Stimulated activated CD8-positive, alpha-beta memory T cell treated with anti-CD3 and anti-CD28 coated beads, Interleukin-4, amount 100 ng/mL, for 1 hour (primary cell): ENCODE data around the gene EPHA1.
"Not testable (repeated sequence)": the region's sequence is repeated elsewhere in the genome, so short reads cannot be mapped to it uniquely, and the experiment has no call there.

Source experiments
- DNase-seq, 2 donors: peaks; one replicate each; pipeline ENCODE4 v3.0.0-alpha.2; 2020; ENCODE audit warnings: low read depth in 2 of 2, low spot score in 1 of 2

The EPHA1 gene

GRCh38 chr7:143431109-143431508, 22.5 kb upstream of the EPHA1 start:
- DNase-seq, result no peak

- DNase-seq, result no peak
Observed at GRCh38 chr7:143429770-143430698, 21.4 kb upstream of the EPHA1 start.

GRCh38 chr7:143426479-143427142, 18.0 kb upstream of the EPHA1 start:
- DNase-seq, result no peak

GRCh38 chr7:143424476-143424875, 15.8 kb upstream of the EPHA1 start:
- not testable (repeated sequence) for DNase-seq

GRCh38 chr7:143422033-143422432, 13.4 kb upstream of the EPHA1 start:
- no peak for DNase-seq

GRCh38 chr7:143420624-143421023, 12.0 kb upstream of the EPHA1 start:
- not testable (repeated sequence) for DNase-seq

DNA sequence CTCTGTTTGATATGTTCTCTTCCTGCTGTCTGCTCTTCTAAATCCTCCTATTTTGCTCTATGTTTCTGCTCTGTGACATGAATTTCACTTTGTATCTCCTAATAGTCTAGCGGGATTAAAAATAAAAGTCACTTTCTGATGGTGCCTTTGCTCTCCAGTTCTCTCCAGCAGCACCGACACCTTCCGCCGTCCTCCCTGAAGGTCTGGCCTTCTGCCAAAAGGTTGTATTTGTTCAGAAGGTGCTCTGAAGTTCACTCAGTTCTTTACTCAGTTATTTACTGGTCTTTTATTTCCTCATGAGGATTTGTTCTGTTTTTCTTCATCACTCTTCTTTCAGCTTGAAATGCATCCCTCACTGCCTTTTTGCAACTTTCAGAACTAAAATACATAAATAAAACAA, 11.2 kb upstream of the EPHA1 start:
- DNase-seq, result no peak

DNA sequence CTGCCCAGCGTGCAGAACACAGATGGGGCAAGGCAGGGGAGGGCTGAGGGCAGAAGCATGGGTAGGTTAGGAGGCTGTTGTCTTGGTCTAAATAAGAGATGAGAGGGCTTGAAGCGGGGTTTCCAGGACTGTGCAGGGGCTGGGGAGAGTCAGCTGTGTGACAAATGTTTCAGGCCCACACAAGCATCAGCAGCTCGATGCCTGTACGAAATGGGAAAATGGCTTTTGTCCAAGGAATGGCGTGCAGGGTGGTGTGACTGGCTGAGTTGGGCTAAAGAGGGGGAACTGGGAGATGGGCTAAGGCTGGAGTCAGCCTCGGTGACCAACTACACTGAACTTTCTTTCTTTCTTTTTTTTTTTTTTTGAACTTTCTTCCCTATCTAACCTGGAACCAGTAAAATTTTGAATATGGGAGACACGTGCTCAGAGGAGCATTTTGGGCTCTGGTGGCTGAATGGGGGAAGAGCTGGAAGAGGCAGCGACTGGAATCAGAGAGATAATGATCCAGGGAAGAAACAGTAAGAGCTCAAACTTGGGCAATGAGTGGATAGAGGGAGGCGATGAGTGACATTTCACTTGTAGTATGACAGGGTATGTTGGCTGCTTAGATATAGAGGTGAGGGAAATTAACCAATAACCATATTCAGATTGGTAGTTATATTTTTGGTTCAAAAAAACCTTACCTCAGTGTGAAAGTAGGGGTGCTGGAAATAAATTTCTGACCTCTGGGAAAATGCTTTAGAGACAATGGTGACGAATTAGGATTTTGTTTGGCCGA, 10.2 kb upstream of the EPHA1 start:
- DNase-seq, result no peak

GRCh38 chr7:143417734-143418383, 9.2 kb upstream of the EPHA1 start:
- DNase-seq, result no peak

GRCh38 chr7:143416565-143417149, 8.0 kb upstream of the EPHA1 start:
- no peak for DNase-seq

GRCh38 chr7:143415742-143416397, 7.2 kb upstream of the EPHA1 start:
- DNase-seq, result no peak

GRCh38 chr7:143415209-143415608, 6.6 kb upstream of the EPHA1 start:
- DNase-seq, result not testable (repeated sequence)

DNA sequence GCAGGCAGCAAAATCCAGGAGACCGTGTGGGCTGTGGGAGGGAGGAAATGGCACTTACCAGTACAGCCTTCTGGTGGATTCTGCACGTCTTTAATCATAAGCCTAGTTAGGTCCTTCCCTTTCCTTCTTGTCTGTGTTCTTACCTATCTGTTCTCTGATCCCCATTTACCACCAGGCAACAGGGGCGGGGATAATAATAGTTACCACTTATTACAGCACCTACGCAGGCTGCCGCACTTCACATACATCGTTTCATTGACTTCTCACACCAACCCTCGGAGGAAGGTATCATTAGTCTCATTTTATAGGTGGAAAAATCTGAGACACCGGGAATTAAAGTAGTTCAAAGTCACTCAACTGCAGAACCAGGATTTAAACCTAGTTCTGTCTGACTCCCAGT, 4.5 kb upstream of the EPHA1 start:
- DNase-seq, result no peak

GRCh38 chr7:143411976-143412708, 3.5 kb upstream of the EPHA1 start:
- no peak for DNase-seq

GRCh38 chr7:143410521-143411004, 1.9 kb upstream of the EPHA1 start:
- DNase-seq, result no peak

GRCh38 chr7:143408252-143408685, 387 bp downstream of the EPHA1 start:
- DNase-seq, result no peak

GRCh38 chr7:143407287-143408251, 1.1 kb downstream of the EPHA1 start:
- peak in 1 of 2 donors; percentile 17 for DNase-seq

DNA sequence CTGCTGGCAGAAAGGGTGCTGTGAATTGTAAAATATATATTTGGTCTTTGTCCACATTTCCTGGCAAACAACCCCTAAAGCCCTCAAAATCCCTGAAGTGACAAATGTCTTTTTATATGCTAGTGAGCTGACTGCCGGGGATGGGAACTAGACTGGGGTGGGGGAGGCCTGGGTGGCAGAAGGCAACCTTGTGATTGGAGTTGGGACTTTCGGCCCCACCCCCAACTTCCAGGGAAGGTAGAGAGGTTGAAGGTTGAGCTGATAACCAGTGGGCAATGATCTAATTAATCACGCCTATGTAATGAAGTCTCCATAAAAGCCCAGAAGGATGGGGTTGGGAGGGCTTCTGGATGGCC, 2.7 kb downstream of the EPHA1 start:
- DNase-seq, result no peak
